Gastrocnemius medialis (tissue), 4 donors: ENCODE results near the gene ALKBH8.

ENCODE experiments used
- CTCF ChIP-seq, 5 experiments: fragments of 450-650 bp in 3 of 5; fragments of 200-600 bp in 2 of 5; sonication (generic) in 2 of 5; IDR thresholded peaks in 4 of 5; conservative IDR thresholded peaks in 1 of 5; 1 replicate in 4 of 5; 2 replicates in 1 of 5; pipeline ENCODE4 v1.5.1; 2016 to 2019; ENCODE audit warnings: antibody characterized with exemption in 5 of 5, mild to moderate bottlenecking in 3 of 5, moderate library complexity in 3 of 5
- POLR2A ChIP-seq, 2 donors: fragments of 450-650 bp; IDR thresholded peaks; one replicate each; pipeline ENCODE4 v1.6.1; 2017; ENCODE audit warnings: antibody characterized with exemption in 2 of 2, mild to moderate bottlenecking in 2 of 2, moderate library complexity in 2 of 2

DNA sequence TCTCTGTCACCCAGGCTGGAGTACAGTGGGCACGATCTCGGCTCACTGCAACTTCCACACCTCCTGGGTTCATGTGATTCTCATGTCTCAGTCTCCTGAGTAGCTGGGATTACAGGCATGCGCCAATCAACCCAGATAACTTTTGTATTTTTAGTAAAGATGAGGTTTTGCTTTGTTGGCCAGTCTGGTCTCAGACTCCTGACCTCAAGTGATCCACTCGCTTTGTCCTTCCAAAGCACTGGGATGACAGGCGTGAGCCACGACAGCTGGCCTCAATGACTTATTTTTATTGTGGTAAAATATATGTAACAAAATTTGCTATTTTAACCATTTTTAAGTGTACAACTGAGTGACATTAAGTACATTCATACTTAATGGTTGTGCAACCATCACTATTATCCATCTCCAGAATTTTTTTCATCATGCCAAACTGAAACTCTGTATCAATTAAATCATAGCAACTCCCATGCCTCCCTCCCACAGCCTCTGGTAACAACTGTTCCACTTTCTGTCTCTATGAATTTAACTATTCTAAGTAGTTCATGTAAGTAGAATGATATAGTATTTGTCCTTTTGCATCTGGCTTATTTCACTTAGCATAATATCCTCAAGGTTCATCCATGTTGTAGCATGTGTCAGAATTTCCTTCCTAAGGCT, 57.2 kb downstream of the ALKBH8 start:
- TF ChIP-seq POLR2A (IDR thresholded peaks at IDR 0.05) (no peak), CTCF (IDR thresholded peaks at IDR 0.05 in 4 of 5, conservative IDR thresholded peaks at IDR 0.05 in 1 of 5) (no peak)
